Measurements from ENCODE around the gene FBXO11.
"Not testable (repeated sequence)": the region's sequence is repeated elsewhere in the genome, so short reads cannot be mapped to it uniquely, and the experiment has no call there.

FBXO11 gene

DNA sequence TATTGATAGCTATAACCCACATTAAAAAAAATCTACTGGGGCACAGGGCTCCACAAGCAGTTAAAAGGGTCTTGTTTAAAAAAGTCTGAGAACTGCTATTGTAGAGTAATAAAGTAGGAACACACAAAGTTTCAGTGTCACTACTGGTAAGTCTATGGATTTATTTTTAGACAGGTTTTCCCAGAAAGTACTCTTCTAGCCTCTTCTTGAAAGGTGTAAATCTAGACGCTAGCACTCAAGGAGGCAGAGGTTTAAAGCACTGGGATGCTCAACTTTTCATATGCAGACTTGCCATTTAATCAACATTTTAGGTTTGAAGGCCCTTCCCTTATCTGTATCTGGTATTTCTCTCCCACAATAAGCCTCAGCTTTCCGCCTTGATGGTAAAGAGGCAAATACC is 33.4 kb downstream of the FBXO11 start:
- Mint-ChIP-seq H3K4me1 (peaks cover 86% of the 10 kb centered on the region), H3K27ac (peak overlapping the region; percentile 75), H3K4me3 (no peak overlapping the region)

GRCh38 chr2:47870641-47871540 is 35.4 kb downstream of the FBXO11 start:
- Mint-ChIP-seq H3K4me3 (no peak overlapping the region), H3K4me1 (peaks cover 87% of the 10 kb centered on the region), H3K27me3 (no peaks in the 10 kb centered on the region), H3K27ac (peak overlapping the region; percentile 68), H3K36me3 (peaks cover 12% of the 10 kb centered on the region), H3K9me3 (no peaks in the 10 kb centered on the region)

More for the DNA sequence above, 33.4 kb downstream of the FBXO11 start:
- no peaks in the 10 kb centered on the region for H3K27me3 Mint-ChIP-seq
- H3K9me3 Mint-ChIP-seq = no peaks in the 10 kb centered on the region
- H3K36me3 Mint-ChIP-seq = peaks cover 7% of the 10 kb centered on the region

GRCh38 chr2:47869859-47870595 is 36.3 kb downstream of the FBXO11 start:
- peak overlapping the region; percentile 60 for H3K27ac Mint-ChIP-seq
- H3K9me3 Mint-ChIP-seq = no peaks in the 10 kb centered on the region
- H3K27me3 Mint-ChIP-seq = no peaks in the 10 kb centered on the region
- H3K36me3 Mint-ChIP-seq = peaks cover 12% of the 10 kb centered on the region
- peak overlapping the region; percentile 45 for H3K4me3 Mint-ChIP-seq
- peaks cover 87% of the 10 kb centered on the region for H3K4me1 Mint-ChIP-seq

DNA sequence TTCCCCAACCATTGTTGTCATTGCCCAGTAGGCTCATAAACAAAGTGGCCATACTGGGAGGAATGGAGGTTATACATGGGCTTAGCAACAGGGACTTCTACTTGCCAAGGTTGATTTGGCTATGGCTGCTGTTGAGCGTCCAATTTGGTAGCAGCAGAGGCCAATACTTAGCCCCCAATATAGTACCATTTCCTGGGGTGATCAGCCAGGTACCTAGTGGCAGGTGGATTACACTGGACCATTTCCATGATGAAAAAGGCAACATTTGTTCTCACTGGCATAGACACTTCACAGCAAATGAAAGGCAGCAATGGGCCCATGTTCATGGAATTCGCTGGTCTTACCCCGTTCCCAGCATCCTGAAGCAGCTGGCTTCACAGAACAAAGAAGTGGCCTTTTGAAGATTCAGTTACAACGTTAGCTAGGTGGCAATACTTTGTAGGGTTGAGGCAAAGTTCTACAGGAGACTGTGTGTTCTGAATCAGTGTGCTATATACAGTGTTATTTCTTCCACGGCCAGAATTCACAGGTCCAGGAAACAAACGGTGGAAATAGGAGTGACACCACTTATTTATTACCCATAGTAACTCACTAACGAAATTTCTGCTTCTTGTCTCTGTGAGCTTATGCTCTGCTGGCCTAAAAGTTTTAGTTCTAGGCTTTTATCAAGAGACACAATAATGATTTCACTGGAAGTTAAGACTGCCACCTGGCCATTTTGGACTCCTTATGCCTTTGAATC is 37.5 kb downstream of the FBXO11 start:
- H3K9me3 Mint-ChIP-seq = no peaks in the 10 kb centered on the region
- no peak overlapping the region for H3K4me3 Mint-ChIP-seq
- peaks cover 95% of the 10 kb centered on the region for H3K4me1 Mint-ChIP-seq
- H3K27me3 Mint-ChIP-seq = no peaks in the 10 kb centered on the region
- peak overlapping the region; percentile 66 for H3K27ac Mint-ChIP-seq
- H3K36me3 Mint-ChIP-seq = peaks cover 12% of the 10 kb centered on the region

DNA sequence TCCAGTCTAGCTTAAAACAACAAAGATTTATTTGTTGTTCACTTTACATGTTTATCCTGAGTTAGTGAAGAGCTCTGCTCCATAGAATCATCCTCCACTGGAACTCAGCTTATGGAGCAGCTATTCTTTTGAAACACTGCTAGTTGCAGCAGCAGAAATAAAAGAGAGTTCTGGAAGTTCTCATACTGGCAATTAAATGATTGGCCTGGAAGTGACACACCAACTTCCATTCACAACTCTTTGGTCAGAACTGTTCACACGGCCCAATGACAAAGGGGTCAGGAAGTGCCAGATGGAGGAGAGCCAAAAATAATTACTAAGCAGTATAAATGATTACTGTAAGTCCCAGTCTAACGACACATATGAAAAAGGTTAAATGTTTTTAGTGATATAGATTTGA is 39.1 kb downstream of the FBXO11 start:
- no peaks in the 10 kb centered on the region for H3K9me3 Mint-ChIP-seq
- H3K4me1 Mint-ChIP-seq = peaks cover 95% of the 10 kb centered on the region
- H3K27me3 Mint-ChIP-seq = no peaks in the 10 kb centered on the region
- peak overlapping the region; percentile 34 for H3K4me3 Mint-ChIP-seq
- H3K27ac Mint-ChIP-seq = peak overlapping the region; percentile 94
- peaks cover 9% of the 10 kb centered on the region for H3K36me3 Mint-ChIP-seq

DNA sequence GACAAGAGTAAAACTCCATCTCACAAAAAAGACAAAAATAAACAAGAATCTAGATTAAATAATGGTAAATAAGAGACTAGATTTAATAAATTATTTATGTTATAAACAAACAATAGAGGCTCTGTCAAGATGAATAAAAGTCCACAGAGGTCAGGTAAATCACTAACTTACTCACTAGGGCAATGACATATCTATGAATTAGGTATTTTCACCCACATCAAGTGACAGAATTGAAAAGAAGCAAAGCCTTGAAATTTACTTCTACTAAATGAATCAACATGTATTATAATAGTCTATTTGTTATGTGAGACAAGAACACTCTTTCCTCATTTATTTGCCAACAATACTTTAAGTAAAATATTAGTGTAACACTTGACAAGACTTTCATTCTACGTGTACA is 41.7 kb downstream of the FBXO11 start:
- H3K27ac Mint-ChIP-seq = no peak overlapping the region

GRCh38 chr2:47862949-47863348 is 43.3 kb downstream of the FBXO11 start:
- Mint-ChIP-seq H3K4me1 (peaks cover 82% of the 10 kb centered on the region), H3K36me3 (peaks cover 7% of the 10 kb centered on the region), H3K27ac (peak overlapping the region; percentile 79), H3K9me3 (no peaks in the 10 kb centered on the region), H3K27me3 (no peaks in the 10 kb centered on the region), H3K4me3 (no peak overlapping the region)

More for the DNA sequence above, 41.7 kb downstream of the FBXO11 start:
- H3K36me3 Mint-ChIP-seq = peaks cover 7% of the 10 kb centered on the region
- H3K27me3 Mint-ChIP-seq = no peaks in the 10 kb centered on the region
- H3K9me3 Mint-ChIP-seq = no peaks in the 10 kb centered on the region
- H3K4me3 Mint-ChIP-seq = no peak overlapping the region
- peaks cover 88% of the 10 kb centered on the region for H3K4me1 Mint-ChIP-seq

- H3K27me3 Mint-ChIP-seq, H3K36me3 Mint-ChIP-seq, H3K27ac Mint-ChIP-seq, H3K4me3 Mint-ChIP-seq, H3K9me3 Mint-ChIP-seq: not testable (repeated sequence)
- peaks cover 79% of the 10 kb centered on the region for H3K4me1 Mint-ChIP-seq
Observed at GRCh38 chr2:47853067-47853777, 53.1 kb downstream of the FBXO11 start.

GRCh38 chr2:47850198-47850597 is 56.1 kb downstream of the FBXO11 start:
- Mint-ChIP-seq H3K27ac (peak overlapping the region; percentile 15), H3K36me3 (peaks cover 2% of the 10 kb centered on the region), H3K4me1 (peaks cover 65% of the 10 kb centered on the region), H3K27me3 (no peaks in the 10 kb centered on the region), H3K9me3 (no peaks in the 10 kb centered on the region), H3K4me3 (no peak overlapping the region)

DNA sequence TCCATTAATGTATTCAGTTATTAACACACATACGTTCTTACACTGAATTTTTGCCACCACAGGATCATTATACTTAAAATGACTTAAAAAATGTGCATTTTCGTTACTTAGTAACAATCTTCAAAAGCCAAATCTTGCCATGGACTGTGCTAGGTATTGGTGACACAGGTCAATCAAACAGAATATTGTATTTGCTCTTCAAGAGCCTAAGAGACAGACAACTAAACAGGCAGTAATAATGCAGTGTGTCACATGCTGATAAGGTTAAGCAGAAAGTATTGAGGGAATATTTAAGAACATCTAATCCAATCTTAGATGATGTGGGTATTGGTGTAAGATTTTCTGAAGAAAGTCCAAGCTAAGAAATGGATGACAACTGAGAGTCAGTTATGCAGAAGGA is 56.9 kb downstream of the FBXO11 start:
- H3K9me3 Mint-ChIP-seq = no peaks in the 10 kb centered on the region
- no peaks in the 10 kb centered on the region for H3K27me3 Mint-ChIP-seq
- no peak overlapping the region for H3K27ac Mint-ChIP-seq
- no peak overlapping the region for H3K4me3 Mint-ChIP-seq
- H3K4me1 Mint-ChIP-seq = peaks cover 66% of the 10 kb centered on the region
- H3K36me3 Mint-ChIP-seq = peaks cover 2% of the 10 kb centered on the region

DNA sequence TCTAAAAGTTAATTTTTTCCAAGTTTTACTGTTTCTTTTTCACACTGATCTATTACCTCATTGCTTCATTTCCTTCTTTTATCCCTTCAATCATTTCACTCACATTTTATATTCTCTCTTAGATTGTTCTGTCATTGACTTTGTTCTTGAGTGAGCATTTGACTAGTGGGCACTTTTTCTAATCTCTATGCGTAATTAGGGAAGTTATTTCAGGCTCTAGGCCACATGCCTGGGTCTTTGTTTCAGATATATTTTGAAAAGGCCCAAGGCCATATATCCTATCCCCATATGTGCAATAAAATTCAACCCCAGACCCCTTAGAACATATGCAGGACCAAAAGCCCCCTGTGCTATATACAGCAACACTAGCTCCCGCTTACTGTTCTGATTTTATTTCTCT is 62.1 kb downstream of the FBXO11 start:
- H3K4me3 Mint-ChIP-seq = peak overlapping the region; percentile 0

DNA sequence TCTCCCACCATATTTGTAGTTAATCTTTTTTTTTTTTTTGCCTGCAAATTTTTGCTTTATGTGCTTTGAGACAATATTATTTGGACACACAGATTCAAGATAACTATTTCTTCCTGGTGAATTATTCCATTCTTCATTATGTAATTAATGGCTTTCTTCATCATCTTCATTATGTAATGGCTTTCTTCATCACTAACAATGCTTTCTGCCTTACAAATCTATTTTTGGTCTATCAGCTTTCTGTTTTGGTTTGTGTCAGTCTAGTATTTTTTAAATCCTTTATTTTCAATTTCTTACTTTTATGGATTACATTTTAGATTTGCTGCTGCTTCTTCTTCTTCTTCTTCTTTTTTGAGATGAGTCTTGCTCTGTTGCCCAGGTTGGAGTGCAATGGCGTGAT is 62.9 kb downstream of the FBXO11 start:
- H3K4me1 Mint-ChIP-seq = peaks cover 52% of the 10 kb centered on the region
- no peak overlapping the region for H3K4me3 Mint-ChIP-seq
- peaks cover 6% of the 10 kb centered on the region for H3K36me3 Mint-ChIP-seq
- no peak overlapping the region for H3K27ac Mint-ChIP-seq
- no peaks in the 10 kb centered on the region for H3K27me3 Mint-ChIP-seq
- no peaks in the 10 kb centered on the region for H3K9me3 Mint-ChIP-seq

More for the DNA sequence above, 62.1 kb downstream of the FBXO11 start:
- H3K36me3 Mint-ChIP-seq = peaks cover 4% of the 10 kb centered on the region
- H3K27ac Mint-ChIP-seq = peak overlapping the region; percentile 68
- no peaks in the 10 kb centered on the region for H3K27me3 Mint-ChIP-seq
- peaks cover 51% of the 10 kb centered on the region for H3K4me1 Mint-ChIP-seq
- no peaks in the 10 kb centered on the region for H3K9me3 Mint-ChIP-seq

- Mint-ChIP-seq H3K27ac (no peak overlapping the region), H3K36me3 (peaks cover 6% of the 10 kb centered on the region), H3K9me3 (no peaks in the 10 kb centered on the region), H3K4me1 (peaks cover 49% of the 10 kb centered on the region), H3K27me3 (no peaks in the 10 kb centered on the region), H3K4me3 (no peak overlapping the region)
Observed at GRCh38 chr2:47842846-47843245, 63.5 kb downstream of the FBXO11 start.

DNA sequence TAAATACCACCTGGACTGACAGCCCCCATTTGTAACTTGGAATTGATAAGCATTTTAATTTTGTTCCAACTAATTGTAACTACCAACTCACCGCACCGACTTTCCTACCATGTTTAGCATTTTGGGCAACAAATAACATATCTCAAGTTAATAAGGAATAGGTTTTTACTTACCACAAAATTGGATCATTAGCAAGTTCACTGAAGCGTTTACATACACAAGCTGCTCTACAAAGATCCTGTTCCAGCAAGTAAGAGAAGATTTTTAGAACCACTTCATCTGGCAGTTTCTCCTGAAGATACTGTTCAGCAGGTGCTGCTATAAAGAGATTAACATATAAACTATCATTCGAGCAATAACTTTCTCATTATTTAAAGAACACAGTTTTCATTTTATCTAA is 67.6 kb downstream of the FBXO11 start:
- H3K4me3 Mint-ChIP-seq = no peak overlapping the region
- no peaks in the 10 kb centered on the region for H3K9me3 Mint-ChIP-seq
- peaks cover 11% of the 10 kb centered on the region for H3K36me3 Mint-ChIP-seq
- H3K27me3 Mint-ChIP-seq = no peaks in the 10 kb centered on the region
- peak overlapping the region; percentile 55 for H3K27ac Mint-ChIP-seq
- peaks cover 28% of the 10 kb centered on the region for H3K4me1 Mint-ChIP-seq

DNA sequence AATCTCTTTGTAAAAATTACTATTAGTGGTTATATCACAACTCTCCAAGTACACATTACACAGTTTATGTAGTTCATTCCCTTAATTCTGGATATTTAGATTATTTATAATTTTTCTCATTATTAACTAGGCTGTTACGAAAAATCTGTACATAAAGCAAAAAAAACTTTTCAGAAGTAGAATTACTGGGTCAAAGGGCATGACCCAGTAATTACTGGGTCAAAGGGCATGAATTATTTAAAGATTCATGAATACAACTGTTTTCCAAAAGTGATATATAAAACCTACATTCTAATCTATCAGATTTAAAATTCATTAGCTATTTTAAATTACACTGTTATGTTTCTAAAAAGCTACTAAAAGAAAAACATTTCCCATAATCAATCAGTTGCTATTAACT is 68.0 kb downstream of the FBXO11 start:
- no peaks in the 10 kb centered on the region for H3K27me3 Mint-ChIP-seq
- H3K9me3 Mint-ChIP-seq = no peaks in the 10 kb centered on the region
- no peak overlapping the region for H3K4me3 Mint-ChIP-seq
- peaks cover 11% of the 10 kb centered on the region for H3K36me3 Mint-ChIP-seq
- no peak overlapping the region for H3K27ac Mint-ChIP-seq
- peaks cover 23% of the 10 kb centered on the region for H3K4me1 Mint-ChIP-seq

Data from activated naive CD4-positive, alpha-beta T cell treated with anti-CD3 and anti-CD28 coated beads, Interleukin-2, amount 50 U/mL, for 24 hours (primary cell).